Measurements from ENCODE around the gene YAP1.

YAP1 gene

DNA sequence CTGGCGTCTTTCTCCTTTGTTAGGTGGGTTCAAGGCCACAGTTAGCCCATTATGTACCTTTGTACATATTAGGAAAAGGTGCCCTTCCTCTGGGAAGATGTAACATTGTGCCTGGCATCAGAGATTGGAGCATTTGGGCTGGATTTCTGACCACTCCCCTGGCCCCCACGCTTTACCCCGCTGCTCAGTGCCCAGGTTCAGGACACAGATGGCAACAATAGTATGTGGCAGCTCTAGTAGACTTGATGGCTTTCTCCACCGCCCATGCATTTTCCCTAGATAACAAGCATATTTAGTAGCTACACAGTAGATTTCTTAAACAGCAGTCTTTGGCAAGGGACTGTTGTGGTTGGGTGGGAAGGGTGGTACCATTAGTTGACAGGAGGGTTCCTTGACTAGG, 53.1 kb downstream of the YAP1 start:
- no peak for DNase-seq (ENCODE audit: low read depth in 2 of 2)

GRCh38 chr11:102166175-102167064, 56.2 kb downstream of the YAP1 start:
- DNase-seq (ENCODE audit: low read depth in 2 of 2) = no peak

DNA sequence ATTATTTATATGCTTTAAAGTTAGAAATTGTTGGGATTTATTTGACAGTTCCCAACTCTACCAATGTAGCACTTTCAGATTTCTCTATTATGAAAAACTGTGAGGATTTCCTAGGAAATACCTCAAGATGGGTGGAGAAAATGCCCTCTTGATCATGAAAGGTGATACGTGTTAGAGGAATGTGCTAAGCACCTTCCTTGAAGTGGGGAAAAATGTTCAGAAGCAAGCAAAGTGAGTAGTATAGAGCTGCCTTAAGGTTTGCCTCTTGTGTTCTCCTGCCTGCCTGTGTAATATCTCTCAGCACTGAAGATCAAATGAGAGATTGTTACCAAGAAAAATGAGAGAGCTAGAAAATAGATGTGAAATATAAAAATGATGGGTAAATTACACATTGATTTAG, 58.2 kb downstream of the YAP1 start:
- DNase-seq (ENCODE audit: low read depth in 2 of 2) = no peak

- DNase-seq (ENCODE audit: low read depth in 2 of 2) = no peak
Observed at GRCh38 chr11:102171101-102171500, 60.9 kb downstream of the YAP1 start.

GRCh38 chr11:102172127-102172848, 62.0 kb downstream of the YAP1 start:
- DNase-seq (ENCODE audit: low read depth in 2 of 2) = no peak

DNA sequence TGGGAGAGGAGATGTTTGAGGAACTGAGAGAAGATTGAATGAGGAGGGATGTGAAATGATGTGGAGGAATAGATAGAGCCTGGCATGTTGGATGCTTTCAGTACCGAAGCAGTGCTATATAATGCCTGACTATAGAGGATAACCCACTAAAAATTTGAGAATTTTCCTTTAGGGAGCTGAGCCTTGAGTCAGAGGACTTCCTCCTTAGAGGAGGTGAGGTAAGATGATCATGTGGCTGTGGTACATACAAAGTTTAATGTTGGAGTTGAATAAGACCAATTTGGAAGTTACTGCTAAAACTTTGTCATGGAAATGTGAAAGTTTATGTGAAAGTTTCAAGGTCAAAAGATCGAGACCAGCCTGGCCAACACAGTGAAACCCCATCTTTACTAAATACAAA, 66.9 kb downstream of the YAP1 start:
- no peak for DNase-seq (ENCODE audit: low read depth in 2 of 2)

DNA sequence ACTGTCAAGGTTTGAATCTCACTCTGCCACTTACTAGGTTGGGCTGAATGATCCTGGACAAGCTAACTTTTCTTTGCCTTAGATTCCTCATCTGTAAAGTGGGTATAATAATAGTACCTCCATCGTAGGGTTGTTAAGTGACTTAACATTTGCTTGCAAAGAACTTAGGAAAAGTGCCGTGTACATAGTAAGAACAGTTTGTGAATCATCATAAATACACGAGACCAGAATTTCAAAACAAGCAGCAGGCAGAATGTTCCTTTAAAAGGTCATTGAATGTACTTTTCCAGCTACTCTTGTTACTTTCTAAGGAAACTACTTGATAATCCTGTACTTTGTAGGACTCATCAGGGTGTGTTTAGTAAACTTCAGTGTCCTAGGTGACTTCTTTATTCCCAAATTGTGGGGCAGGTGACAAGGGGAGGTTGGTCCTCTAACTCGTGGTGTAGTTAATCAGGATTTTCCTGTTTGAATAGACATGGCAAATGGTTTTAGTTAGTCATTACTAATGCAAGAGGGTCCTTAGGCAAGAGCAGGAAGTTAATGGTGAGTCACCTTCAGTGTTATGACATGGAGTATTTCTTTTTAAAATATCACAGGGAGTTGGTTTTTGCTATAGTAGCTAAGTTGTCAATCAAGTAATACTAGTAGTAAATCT, 67.9 kb downstream of the YAP1 start:
- no peak for DNase-seq (ENCODE audit: low read depth in 2 of 2)

DNA sequence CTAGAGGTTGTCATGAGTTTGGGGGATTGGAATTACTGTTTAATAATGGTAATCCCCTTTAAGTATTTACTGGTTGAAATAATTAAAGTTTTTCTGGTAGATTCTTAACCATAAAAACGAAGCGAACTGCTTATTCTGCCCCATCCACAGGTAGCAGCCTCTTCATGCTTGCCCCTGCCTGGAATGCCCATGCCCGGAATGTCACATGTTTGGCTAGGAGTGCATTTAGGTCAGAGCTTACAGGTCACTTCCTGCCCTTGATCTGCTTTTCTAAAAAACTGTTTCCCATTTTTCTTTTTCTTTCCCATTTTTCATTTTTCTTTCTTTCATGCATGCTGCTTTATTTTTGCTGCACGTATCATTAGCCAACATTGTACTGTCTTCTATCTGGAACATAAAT, 69.1 kb downstream of the YAP1 start:
- DNase-seq (ENCODE audit: low read depth in 2 of 2) = no peak

- no peak for DNase-seq (ENCODE audit: low read depth in 2 of 2)
Observed at GRCh38 chr11:102184269-102184987, 74.2 kb downstream of the YAP1 start.

DNA sequence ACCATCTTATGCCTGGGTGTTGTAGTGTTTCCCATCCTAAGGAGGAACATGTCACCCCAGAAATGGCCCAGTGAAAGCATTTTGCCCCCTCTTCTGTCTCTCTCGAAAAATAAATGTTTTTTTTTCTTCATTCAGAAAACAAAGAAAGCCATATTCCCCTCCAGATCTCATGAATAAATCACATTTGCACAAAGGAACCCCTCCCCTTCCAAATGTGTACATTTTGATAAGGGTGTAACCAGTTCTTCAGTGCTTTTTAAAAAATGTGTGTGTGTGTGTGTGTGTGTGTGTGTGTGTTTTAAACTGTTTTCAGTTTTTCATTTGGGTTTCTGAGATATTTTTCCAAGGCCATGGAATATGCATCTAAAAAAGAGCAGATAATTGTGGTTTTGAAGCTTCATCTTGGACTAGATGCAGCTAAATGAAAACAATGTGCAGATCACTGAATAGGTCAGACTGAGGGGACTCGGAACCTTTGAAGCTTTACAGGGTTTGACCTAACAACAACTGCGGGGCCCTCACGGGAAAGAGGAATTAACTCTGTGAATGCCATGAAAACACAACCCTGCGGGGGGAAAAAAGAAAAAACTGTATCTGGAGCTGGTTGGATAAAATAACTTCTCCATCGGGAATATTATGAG, 76.4 kb downstream of the YAP1 start:
- no peak for DNase-seq (ENCODE audit: low read depth in 2 of 2)

- DNase-seq (ENCODE audit: low read depth in 2 of 2) = no peak
Observed at GRCh38 chr11:102187416-102188151, 77.3 kb downstream of the YAP1 start.

- DNase-seq (ENCODE audit: low read depth in 2 of 2) = no peak
Observed at GRCh38 chr11:102188488-102188887, 78.2 kb downstream of the YAP1 start.

DNA sequence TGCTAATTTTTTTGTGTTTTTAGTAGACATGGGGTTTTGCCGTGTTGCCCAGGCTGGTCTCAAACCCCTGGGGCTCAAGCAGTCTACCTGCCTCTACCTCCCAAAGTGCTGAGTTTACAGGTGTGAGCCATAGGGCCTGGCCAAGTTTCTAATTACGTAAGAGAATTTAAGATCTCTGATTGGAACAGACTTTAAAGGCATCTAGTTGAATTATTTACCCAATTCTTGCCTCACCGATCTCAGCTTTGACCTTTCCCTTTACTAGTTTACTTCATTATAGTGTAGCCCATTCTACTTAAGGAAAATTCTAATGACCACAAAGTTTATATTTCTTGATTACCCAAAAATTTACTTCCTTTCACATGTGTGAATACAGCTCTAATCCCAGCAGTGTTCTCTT, 81.6 kb downstream of the YAP1 start:
- DNase-seq (ENCODE audit: low read depth in 2 of 2) = no peak

GRCh38 chr11:102192349-102193066, 82.3 kb downstream of the YAP1 start:
- no peak for DNase-seq (ENCODE audit: low read depth in 2 of 2)

DNA sequence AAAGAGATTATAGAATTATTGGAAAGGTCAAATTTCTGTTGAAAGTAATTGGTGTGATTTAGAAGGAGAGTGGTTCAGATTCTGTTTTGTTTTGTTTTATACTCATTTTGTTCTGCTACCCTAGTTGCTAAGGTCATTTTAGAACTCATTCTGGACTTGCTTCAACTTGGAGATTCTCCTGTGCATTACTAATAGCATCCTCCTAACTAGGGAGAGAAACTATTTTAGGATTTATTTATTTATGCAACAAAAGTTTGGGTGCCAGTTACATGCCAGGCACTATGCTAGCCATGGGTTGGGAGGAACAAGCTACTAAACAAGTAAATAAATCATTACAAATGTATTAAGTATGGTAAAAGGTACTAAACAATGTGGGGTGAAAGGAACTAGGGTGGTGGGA, 84.0 kb downstream of the YAP1 start:
- no peak for DNase-seq (ENCODE audit: low read depth in 2 of 2)

DNA sequence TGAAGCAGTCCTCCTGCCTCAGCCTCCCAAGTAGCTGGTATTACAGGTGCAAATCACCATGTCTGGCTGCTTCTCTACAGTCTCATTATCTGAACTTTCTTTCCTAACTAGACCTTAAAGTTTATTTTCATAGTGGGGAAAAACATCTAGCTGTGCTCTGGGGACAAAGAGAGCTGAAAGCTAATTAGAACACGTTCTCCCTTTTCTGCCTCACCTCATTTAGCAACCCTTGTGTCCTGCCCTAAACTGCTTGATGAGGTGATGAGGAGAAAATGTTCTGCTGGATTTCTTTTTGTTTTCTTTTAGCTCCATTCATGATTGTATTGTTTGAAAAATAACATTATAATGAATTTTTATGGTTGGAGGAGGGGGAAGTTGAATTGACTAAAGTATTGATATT, 84.7 kb downstream of the YAP1 start:
- no peak for DNase-seq (ENCODE audit: low read depth in 2 of 2)

- no peak for DNase-seq (ENCODE audit: low read depth in 2 of 2)
Observed at GRCh38 chr11:102196351-102196750, 86.1 kb downstream of the YAP1 start.

DNA sequence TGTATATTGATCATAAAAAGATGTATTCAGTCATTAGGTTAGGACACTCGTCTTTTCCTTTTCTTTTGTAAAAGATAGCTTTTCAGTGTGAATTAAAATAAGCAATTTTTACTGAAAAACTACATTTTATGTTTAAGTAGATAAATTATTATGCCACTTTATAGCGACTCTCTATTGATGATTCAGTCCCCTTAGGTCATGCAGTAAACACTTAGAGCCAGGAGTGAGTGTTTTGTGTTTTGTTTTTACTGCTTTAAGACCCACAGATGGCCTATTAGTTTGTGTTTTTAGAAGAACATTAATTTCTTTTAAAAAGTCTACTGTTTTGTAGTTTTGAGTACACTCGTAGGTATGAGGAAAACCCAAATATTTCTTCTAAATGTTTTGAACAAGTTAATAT, 86.6 kb downstream of the YAP1 start:
- DNase-seq (ENCODE audit: low read depth in 2 of 2) = no peak

DNA sequence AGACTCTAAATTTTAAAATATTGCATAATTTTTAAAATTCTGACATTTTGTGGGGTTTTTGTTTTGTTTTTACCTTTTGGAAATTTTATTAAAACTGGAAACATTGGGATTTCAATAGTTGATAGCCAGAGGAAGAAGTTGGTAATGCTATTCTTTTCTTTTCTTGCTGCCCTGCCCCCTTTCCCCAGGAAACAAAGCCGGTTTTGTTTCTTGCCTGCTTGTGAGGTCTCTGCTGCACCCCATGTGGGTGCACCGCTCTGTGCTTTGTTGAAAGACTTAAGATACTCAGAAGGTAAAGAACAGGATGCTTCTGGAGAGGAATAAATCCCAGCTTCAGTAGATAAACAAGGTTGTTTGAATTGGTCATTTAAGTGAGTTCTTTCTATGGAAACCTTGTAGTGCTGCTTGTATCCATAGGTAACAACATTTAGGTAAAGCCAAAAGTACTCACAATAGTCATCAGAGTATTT, 87.5 kb downstream of the YAP1 start:
- no peak for DNase-seq (ENCODE audit: low read depth in 2 of 2)

DNA sequence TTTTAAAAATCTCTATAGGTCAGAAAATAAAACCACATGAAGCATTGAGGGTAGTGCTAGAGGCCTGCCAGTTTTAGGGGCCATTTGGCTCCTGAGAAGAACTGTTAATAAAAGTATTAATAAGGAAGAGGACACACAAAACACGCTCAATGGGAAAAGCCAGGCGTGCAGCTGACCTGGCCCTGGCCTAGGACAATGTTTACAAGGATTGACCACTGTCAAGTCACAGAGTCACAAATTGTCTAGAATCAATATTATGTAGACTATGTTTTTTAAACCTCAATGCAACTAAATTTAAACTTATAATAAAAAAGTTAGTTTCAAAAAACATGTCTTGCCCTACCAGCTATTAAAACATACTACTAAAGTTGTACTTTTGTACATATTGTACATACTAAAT, 89.4 kb downstream of the YAP1 start:
- DNase-seq (ENCODE audit: low read depth in 2 of 2) = no peak

All from stimulated activated CD4-positive, alpha-beta T cell treated with anti-CD3 and anti-CD28 coated beads, Interleukin-1b, Interleukin-23, amount 100 ng/mL, for 1 hour (primary cell).